H1 (cell line): Measurements from ENCODE around the gene TP63.

Source experiments
- ATF2 ChIP-seq: IDR thresholded peaks from 2 replicates; pipeline ENCODE4 v1.6.1; 2012; ENCODE audit warnings: low read length, inconsistent platforms
- CHD2 ChIP-seq: IDR thresholded peaks from 2 replicates; pipeline ENCODE4 v1.6.1; 2012; ENCODE audit warnings: low read length, improper control_type of control experiment
- CTCF ChIP-seq, 3 experiments: IDR thresholded peaks; 1 replicate in 2 of 3; 2 replicates in 1 of 3; pipeline versions ENCODE4 v1.5.1 to v1.6.1; 2011; ENCODE audit warnings: low read length in 3 of 3, mild to moderate bottlenecking in 3 of 3, inconsistent platforms in 2 of 3, low read depth in 1 of 3, moderate library complexity in 1 of 3; ENCODE audit not compliant: insufficient read depth in 1 of 3; ENCODE audit errors: control extremely low read depth in 1 of 3
- EP300 ChIP-seq, 2 experiments: IDR thresholded peaks; 1 replicate in 1 of 2; 2 replicates in 1 of 2; pipeline ENCODE4 v1.6.1; 2011 to 2012; ENCODE audit warnings: low read depth in 2 of 2, low read length in 2 of 2, mild to moderate bottlenecking in 2 of 2, borderline replicate concordance in 1 of 2, inconsistent platforms in 1 of 2, moderate library complexity in 1 of 2
- EZH2 ChIP-seq: fragments of 200-600 bp; sonication (generic); IDR thresholded peaks from 2 replicates; pipeline ENCODE4 v1.7.1; 2012; ENCODE audit warnings: low read depth, mild to moderate bottlenecking, moderate library complexity, low read length, inconsistent platforms; ENCODE audit not compliant: severe bottlenecking
- KDM5A ChIP-seq: fragments of 200-600 bp; IDR thresholded peaks from 2 replicates; pipeline ENCODE4 v1.7.1; 2012; ENCODE audit warnings: mild to moderate bottlenecking, low read length, inconsistent platforms, mixed read lengths
- NRF1 ChIP-seq: IDR thresholded peaks from 2 replicates; pipeline ENCODE4 v1.6.1; 2011; ENCODE audit warnings: mild to moderate bottlenecking, low read depth, low read length, improper control_type of control experiment
- POLR2A ChIP-seq, 2 experiments: IDR thresholded peaks; 1 replicate in 1 of 2; 2 replicates in 1 of 2; pipeline ENCODE4 v1.6.1; 2011; ENCODE audit warnings: low read depth in 2 of 2, low read length in 2 of 2, mild to moderate bottlenecking in 2 of 2; ENCODE audit errors: control extremely low read depth in 1 of 2
- POLR2AphosphoS5 ChIP-seq: IDR thresholded peaks from 2 replicates; pipeline ENCODE4 v1.6.1; 2011; ENCODE audit warnings: low read depth, low read length
- USF2 ChIP-seq: IDR thresholded peaks from 2 replicates; pipeline ENCODE4 v1.6.1; 2011; ENCODE audit warnings: low read length, improper control_type of control experiment

- TF ChIP-seq NRF1 = no peak
- TF ChIP-seq POLR2AphosphoS5 = no peak
- no peak for TF ChIP-seq CHD2
- no peak for TF ChIP-seq ATF2
- TF ChIP-seq CTCF (IDR thresholded peaks at IDR 0.05; ENCODE audit: control extremely low read depth in 1 of 3, insufficient read depth in 1 of 3, low read depth in 1 of 3, low read length in 3 of 3) = no peak
- no peak for TF ChIP-seq EP300 (IDR thresholded peaks at IDR 0.05; ENCODE audit: borderline replicate concordance in 1 of 2, low read depth in 2 of 2, low read length in 2 of 2)
- TF ChIP-seq POLR2A (IDR thresholded peaks at IDR 0.05; ENCODE audit: control extremely low read depth in 1 of 2, low read depth in 2 of 2, low read length in 2 of 2) = no peak
- no peak for TF ChIP-seq USF2
- TF ChIP-seq KDM5A = no peak
- TF ChIP-seq EZH2 = no peak
These were observed 42.0 kb upstream of the TP63 start for GRCh38 chr3:189589179-189589569.
